Parathyroid adenoma (tissue), 2 donors: Measurements from ENCODE around the gene APC2.

ENCODE experiments used
- H2AFZ ChIP-seq: fragments of 300-600 bp; sonication (generic); one replicate; pipeline ENCODE4 v1.7.0; 2017; ENCODE audit warnings: antibody characterized with exemption, mild to moderate bottlenecking
- H3K27ac ChIP-seq: fragments of 300-600 bp; sonication (generic); one replicate; pipeline ENCODE4 v1.7.0; 2017
- H3K27me3 ChIP-seq: fragments of 300-600 bp; sonication (generic); one replicate; pipeline ENCODE4 v1.7.0; 2017; ENCODE audit warnings: low read length; ENCODE audit not compliant: control insufficient read depth, insufficient read depth
- H3K36me3 ChIP-seq: fragments of 300-600 bp; sonication (generic); one replicate; pipeline ENCODE4 v1.7.0; 2017; ENCODE audit warnings: low read length; ENCODE audit not compliant: control insufficient read depth, insufficient read depth
- H3K4me1 ChIP-seq: fragments of 300-600 bp; sonication (generic); one replicate; pipeline ENCODE4 v1.7.0; 2017; ENCODE audit warnings: control low read depth
- H3K4me2 ChIP-seq: fragments of 300-600 bp; sonication (generic); one replicate; pipeline ENCODE4 v1.7.0; 2017; ENCODE audit warnings: low read length
- H3K4me3 ChIP-seq: fragments of 300-600 bp; sonication (generic); one replicate; pipeline ENCODE4 v1.7.0; 2017; ENCODE audit warnings: low read depth, low read length
- H3K79me2 ChIP-seq: fragments of 300-600 bp; sonication (generic); one replicate; pipeline ENCODE4 v1.7.0; 2017; ENCODE audit warnings: control low read depth
- H3K9ac ChIP-seq: fragments of 300-600 bp; sonication (generic); one replicate; pipeline ENCODE4 v1.7.0; 2017; ENCODE audit warnings: mild to moderate bottlenecking
- H3K9me3 ChIP-seq: fragments of 300-600 bp; sonication (generic); one replicate; pipeline ENCODE4 v1.7.0; 2017; ENCODE audit warnings: low read length; ENCODE audit not compliant: control insufficient read depth
- CTCF ChIP-seq: fragments of 300-600 bp; sonication (generic); IDR thresholded peaks from one replicate; pipeline ENCODE4 v1.7.0; 2017; ENCODE audit warnings: antibody characterized with exemption, mild to moderate bottlenecking
- donor health status: primary hyperparathyroidism.

The APC2 gene

GRCh38 chr19:1445185-1445931 lies 4.6 kb upstream of the APC2 start:
- H3K27ac ChIP-seq: no peak overlapping the region
- H3K4me1 ChIP-seq: peaks cover 6% of the 10 kb centered on the region
- no peaks in the 10 kb centered on the region for H3K79me2 ChIP-seq
- peaks cover 8% of the 10 kb centered on the region for H3K27me3 ChIP-seq
- H2AFZ ChIP-seq: peak overlapping the region; percentile 79
- no peak overlapping the region for H3K9ac ChIP-seq
- H3K4me3 ChIP-seq: peak overlapping the region; percentile 41
- peak overlapping the region; percentile 62 for H3K4me2 ChIP-seq
- no peaks in the 10 kb centered on the region for H3K9me3 ChIP-seq
- TF ChIP-seq CTCF: peak; percentile 94
- H3K36me3 ChIP-seq: no peaks in the 10 kb centered on the region

GRCh38 chr19:1445932-1446712 lies 3.8 kb upstream of the APC2 start:
- peaks cover 11% of the 10 kb centered on the region for H3K27me3 ChIP-seq
- H2AFZ ChIP-seq: no peak overlapping the region
- H3K4me1 ChIP-seq: peaks cover 6% of the 10 kb centered on the region
- H3K79me2 ChIP-seq: no peaks in the 10 kb centered on the region
- H3K36me3 ChIP-seq: no peaks in the 10 kb centered on the region
- no peak for TF ChIP-seq CTCF
- no peak overlapping the region for H3K9ac ChIP-seq
- no peaks in the 10 kb centered on the region for H3K9me3 ChIP-seq
- peak overlapping the region; percentile 22 for H3K4me2 ChIP-seq
- no peak overlapping the region for H3K27ac ChIP-seq
- no peak overlapping the region for H3K4me3 ChIP-seq

GRCh38 chr19:1446713-1447481 lies 3.0 kb upstream of the APC2 start:
- Histone ChIP-seq H3K4me1 (peaks cover 6% of the 10 kb centered on the region), H3K9me3 (no peaks in the 10 kb centered on the region), H3K27ac (no peak overlapping the region), H3K9ac (no peak overlapping the region), H2AFZ (peak overlapping the region; percentile 38), H3K4me3 (no peak overlapping the region), H3K4me2 (no peak overlapping the region), H3K27me3 (peaks cover 11% of the 10 kb centered on the region), H3K36me3 (no peaks in the 10 kb centered on the region), H3K79me2 (no peaks in the 10 kb centered on the region)
- TF ChIP-seq CTCF: no peak

- Histone ChIP-seq H3K79me2 (no peaks in the 10 kb centered on the region), H3K4me1 (peaks cover 6% of the 10 kb centered on the region), H3K9me3 (no peaks in the 10 kb centered on the region), H3K4me2 (no peak overlapping the region), H3K36me3 (no peaks in the 10 kb centered on the region), H3K9ac (no peak overlapping the region), H3K27me3 (peaks cover 17% of the 10 kb centered on the region), H2AFZ (no peak overlapping the region), H3K27ac (no peak overlapping the region), H3K4me3 (no peak overlapping the region)
- TF ChIP-seq CTCF: no peak
Observed at GRCh38 chr19:1447504-1447903, 2.4 kb upstream of the APC2 start.
